ENCODE results near the gene OR51V1.

The OR51V1 gene

DNA sequence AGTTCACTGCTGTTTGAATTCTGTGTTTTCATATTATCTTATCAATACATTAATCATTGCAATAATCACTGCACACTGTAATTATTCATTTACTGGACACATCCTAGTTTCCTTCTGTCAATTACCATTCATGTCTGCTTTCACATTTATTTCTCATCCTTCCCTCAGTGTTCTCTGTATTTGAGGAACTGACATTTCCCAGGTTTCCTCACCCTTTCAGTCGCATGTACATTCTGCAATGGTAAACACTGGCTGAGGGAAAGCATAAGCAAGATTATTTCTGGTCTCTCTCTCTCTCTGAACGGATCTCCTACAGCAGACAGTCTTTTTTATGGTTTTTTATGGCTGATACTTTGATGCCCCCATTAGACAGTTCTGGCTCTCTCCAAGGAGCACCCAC lies 38.0 kb upstream of the OR51V1 start:
- no peak overlapping the region for H3K4me3 ChIP-seq (ENCODE audit: control insufficient read depth, low read depth, low read length)
- no peak for DNase-seq (ENCODE audit: low read depth)
- no peak for TF ChIP-seq CTCF (conservative IDR thresholded peaks at IDR 0.05; ENCODE audit: control insufficient read depth, insufficient read depth, low read depth, low read length)

DNA sequence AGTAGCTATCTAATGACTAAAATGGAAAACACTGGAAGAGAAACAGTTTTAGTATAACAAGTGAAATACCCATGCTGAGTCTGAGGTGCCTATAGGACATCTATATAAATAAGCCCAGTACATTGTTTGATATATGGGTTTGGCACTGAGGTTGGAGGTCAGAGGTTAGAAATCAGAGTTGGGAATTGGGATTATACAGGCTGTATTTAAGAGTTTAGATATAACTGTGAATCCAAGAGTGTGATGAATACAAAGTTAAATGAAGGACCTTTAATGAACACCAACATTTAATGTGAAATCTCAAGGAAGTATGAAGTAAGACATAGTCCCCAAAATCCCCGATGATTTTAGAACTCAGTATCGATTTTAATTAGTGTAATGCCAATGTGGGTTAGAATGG lies 36.9 kb upstream of the OR51V1 start:
- H3K4me3 ChIP-seq (ENCODE audit: control insufficient read depth, low read depth, low read length) = no peak overlapping the region
- no peak for DNase-seq (ENCODE audit: low read depth)

GRCh38 chr11:5235364-5236095 lies 35.0 kb upstream of the OR51V1 start:
- DNase-seq (ENCODE audit: low read depth) = no peak
- H3K4me3 ChIP-seq (ENCODE audit: control insufficient read depth, low read depth, low read length) = no peak overlapping the region
- TF ChIP-seq CTCF (conservative IDR thresholded peaks at IDR 0.05; ENCODE audit: control insufficient read depth, insufficient read depth, low read depth, low read length) = no peak

More for the DNA sequence above, 36.9 kb upstream of the OR51V1 start:
- no peak for TF ChIP-seq CTCF (conservative IDR thresholded peaks at IDR 0.05; ENCODE audit: control insufficient read depth, insufficient read depth, low read depth, low read length)

GRCh38 chr11:5234381-5234834 lies 33.9 kb upstream of the OR51V1 start, which contains the start of gene HBD:
Gene HBD (minus strand): TSS chr11:5234483. CDS start chr11:5234433, 50 bp downstream.
- no peak within 1 kb of the TSS for H3K4me3 ChIP-seq (ENCODE audit: control insufficient read depth, low read depth, low read length)
- TF ChIP-seq CTCF (conservative IDR thresholded peaks at IDR 0.05; ENCODE audit: control insufficient read depth, insufficient read depth, low read depth, low read length) = no peak
- DNase-seq (ENCODE audit: low read depth) = no peak

- no peak for DNase-seq (ENCODE audit: low read depth)
- no peak for TF ChIP-seq CTCF (conservative IDR thresholded peaks at IDR 0.05; ENCODE audit: control insufficient read depth, insufficient read depth, low read depth, low read length)
- no peak overlapping the region for H3K4me3 ChIP-seq (ENCODE audit: control insufficient read depth, low read depth, low read length)
These were observed 32.8 kb upstream of the OR51V1 start for GRCh38 chr11:5233307-5233706.

GRCh38 chr11:5232821-5233220 lies 32.3 kb upstream of the OR51V1 start:
- no peak for DNase-seq (ENCODE audit: low read depth)
- H3K4me3 ChIP-seq (ENCODE audit: control insufficient read depth, low read depth, low read length) = no peak overlapping the region
- no peak for TF ChIP-seq CTCF (conservative IDR thresholded peaks at IDR 0.05; ENCODE audit: control insufficient read depth, insufficient read depth, low read depth, low read length)
